ENCODE measurements around the gene VPS18. TPM values are rescaled to one million over a fixed set of nuclear protein-coding genes. Genes with fewer than 3 reads are reported as not detected.

The VPS18 gene
- total and polyA plus RNA-seq, 4 donors, result 16.1 to 31.5 (median 21.1) TPM

GRCh38 chr15:40891138-40891537, 3.1 kb upstream of the VPS18 start:
- H3K9ac ChIP-seq (ENCODE audit: insufficient read depth in 1 of 2, low read length in 2 of 2), result no peak overlapping the region
- DNase-seq, result no peak
- H3K4me1 ChIP-seq (ENCODE audit: control insufficient read depth in 5 of 5, insufficient read depth in 5 of 5, low read length in 5 of 5), result peaks cover 0 to 17% (median 6%) of the 10 kb centered on the region in 5 donors
- H3K27ac ChIP-seq (ENCODE audit: low read depth in 1 of 2, low read length in 1 of 2), result no peak overlapping the region
- peaks cover 0 to 5% (median 3%) of the 10 kb centered on the region in 4 donors for H3K36me3 ChIP-seq (ENCODE audit: control insufficient read depth in 4 of 4, insufficient read depth in 4 of 4, low read length in 4 of 4)
- ATAC-seq (ENCODE audit: insufficient read depth, low FRiP score), result no peak
- no peaks in the 10 kb centered on the region for H3K9me3 ChIP-seq (ENCODE audit: control insufficient read depth in 4 of 4, insufficient read depth in 3 of 4, low read length in 3 of 4)
- H3K4me3 ChIP-seq, result no peak overlapping the region
- no peaks in the 10 kb centered on the region for H3K27me3 ChIP-seq (ENCODE audit: control insufficient read depth in 3 of 3, insufficient read depth in 3 of 3, low read length in 2 of 3)
- no peak for TF ChIP-seq CTCF (IDR thresholded peaks at IDR 0.05; ENCODE audit: control extremely low read depth, extremely low read depth)
- WGBS, 2 donors, result 88 to 91% methylated on average over 5 of the region's 5 CpGs

GRCh38 chr15:40891810-40892446, 2.3 kb upstream of the VPS18 start:
- TF ChIP-seq CTCF (IDR thresholded peaks at IDR 0.05; ENCODE audit: control extremely low read depth, extremely low read depth), result peak; percentile 62
- ATAC-seq (ENCODE audit: insufficient read depth, low FRiP score) (no peak), DNase-seq (peak; percentile 40 to 64 (median 53))
- 13 to 14% methylated on average over 4 of the region's 4 CpGs for WGBS, 2 donors
- no peaks in the 10 kb centered on the region for H3K27me3 ChIP-seq (ENCODE audit: control insufficient read depth in 3 of 3, insufficient read depth in 3 of 3, low read length in 2 of 3)
- no peaks in the 10 kb centered on the region for H3K9me3 ChIP-seq (ENCODE audit: control insufficient read depth in 4 of 4, insufficient read depth in 3 of 4, low read length in 3 of 4)
- H3K9ac ChIP-seq (ENCODE audit: insufficient read depth in 1 of 2, low read length in 2 of 2), result peak overlapping the region in 1 of 2 donors; percentile 64
- peaks cover 0 to 17% (median 6%) of the 10 kb centered on the region in 5 donors for H3K4me1 ChIP-seq (ENCODE audit: control insufficient read depth in 5 of 5, insufficient read depth in 5 of 5, low read length in 5 of 5)
- H3K27ac ChIP-seq (ENCODE audit: low read depth in 1 of 2, low read length in 1 of 2), result no peak overlapping the region
- no peak overlapping the region for H3K4me3 ChIP-seq
- H3K36me3 ChIP-seq (ENCODE audit: control insufficient read depth in 4 of 4, insufficient read depth in 4 of 4, low read length in 4 of 4), result peaks cover 0 to 8% (median 3%) of the 10 kb centered on the region in 4 donors

GRCh38 chr15:40892447-40893012, 1.7 kb upstream of the VPS18 start:
- H3K27me3 ChIP-seq (ENCODE audit: control insufficient read depth in 3 of 3, insufficient read depth in 3 of 3, low read length in 2 of 3), result no peaks in the 10 kb centered on the region
- DNase-seq (no peak), ATAC-seq (ENCODE audit: insufficient read depth, low FRiP score) (no peak)
- H3K4me1 ChIP-seq (ENCODE audit: control insufficient read depth in 5 of 5, insufficient read depth in 5 of 5, low read length in 5 of 5), result peaks cover 0 to 17% (median 6%) of the 10 kb centered on the region in 5 donors
- WGBS, 2 donors, result 87 to 90% methylated on average over 2 of the region's 2 CpGs
- H3K4me3 ChIP-seq, result no peak overlapping the region
- H3K27ac ChIP-seq (ENCODE audit: low read depth in 1 of 2, low read length in 1 of 2), result no peak overlapping the region
- H3K36me3 ChIP-seq (ENCODE audit: control insufficient read depth in 4 of 4, insufficient read depth in 4 of 4, low read length in 4 of 4), result peaks cover 0 to 11% (median 3%) of the 10 kb centered on the region in 4 donors
- TF ChIP-seq CTCF (IDR thresholded peaks at IDR 0.05; ENCODE audit: control extremely low read depth, extremely low read depth), result no peak
- H3K9me3 ChIP-seq (ENCODE audit: control insufficient read depth in 4 of 4, insufficient read depth in 3 of 4, low read length in 3 of 4), result no peaks in the 10 kb centered on the region
- no peak overlapping the region for H3K9ac ChIP-seq (ENCODE audit: insufficient read depth in 1 of 2, low read length in 2 of 2)

Data from lung (tissue), 12 donors.